ENCODE results near the gene EN2.

Gene EN2

GRCh38 chr7:155488483-155489127 lies 30.7 kb downstream of the EN2 start:
- no peak for DNase-seq

- DNase-seq: no peak
Measured at GRCh38 chr7:155489158-155489840, 31.4 kb downstream of the EN2 start.

- DNase-seq: no peak
Measured at GRCh38 chr7:155489862-155490696, 32.1 kb downstream of the EN2 start.

GRCh38 chr7:155490697-155491628 lies 33.0 kb downstream of the EN2 start:
- no peak for DNase-seq

- DNase-seq: no peak
Measured at GRCh38 chr7:155491812-155492211, 33.9 kb downstream of the EN2 start.

GRCh38 chr7:155493744-155494538 lies 36.0 kb downstream of the EN2 start:
- no peak for DNase-seq

DNA sequence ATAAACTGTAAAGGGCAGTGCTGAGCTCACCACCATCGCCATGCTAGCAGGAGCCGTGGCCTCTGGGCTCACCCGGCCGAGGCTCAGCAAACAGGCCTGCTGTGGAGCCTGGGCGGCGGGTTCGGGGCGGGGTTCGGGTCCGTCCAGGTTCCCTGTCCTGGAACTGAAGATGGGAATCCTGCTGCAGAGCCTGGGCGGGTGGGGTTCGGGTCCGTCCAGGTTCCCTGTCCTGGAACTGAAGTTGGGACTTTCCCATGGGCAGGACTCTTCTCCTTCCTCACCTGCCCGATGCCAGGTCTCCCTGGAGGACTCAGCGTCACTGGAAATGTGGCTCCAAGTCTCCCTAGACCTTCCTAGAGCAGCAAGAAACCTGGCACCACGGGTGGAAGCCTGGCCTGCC lies 36.6 kb downstream of the EN2 start:
- DNase-seq: no peak

GRCh38 chr7:155495440-155496248 lies 37.7 kb downstream of the EN2 start:
- no peak for DNase-seq

GRCh38 chr7:155496267-155497005 lies 38.5 kb downstream of the EN2 start:
- no peak for DNase-seq

GRCh38 chr7:155497149-155497901 lies 39.4 kb downstream of the EN2 start:
- DNase-seq: no peak

GRCh38 chr7:155505422-155505793 lies 47.5 kb downstream of the EN2 start:
- DNase-seq: no peak

DNA sequence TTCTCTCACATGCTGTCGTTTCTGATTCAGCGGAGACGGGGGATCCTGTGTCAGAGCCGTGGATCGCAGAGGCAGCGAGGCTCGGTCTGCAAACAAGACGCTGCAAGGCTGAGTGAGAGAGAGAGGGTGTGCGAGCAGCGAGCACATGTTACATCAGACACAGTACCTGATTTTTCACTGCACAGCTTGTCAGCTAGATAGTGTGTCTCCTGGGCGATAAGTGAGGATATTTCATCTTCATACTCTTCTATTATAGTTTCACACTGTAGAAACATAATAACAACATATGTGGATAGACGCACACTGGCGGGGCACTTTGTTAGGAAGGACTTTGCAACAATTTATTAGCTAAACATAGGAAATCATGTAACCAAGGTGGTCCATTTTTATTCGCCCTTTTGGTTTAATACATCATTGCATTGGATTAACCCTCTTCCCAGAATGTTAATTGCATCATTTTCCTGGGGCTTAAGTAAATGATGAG lies 49.0 kb downstream of the EN2 start:
- DNase-seq: no peak

DNA sequence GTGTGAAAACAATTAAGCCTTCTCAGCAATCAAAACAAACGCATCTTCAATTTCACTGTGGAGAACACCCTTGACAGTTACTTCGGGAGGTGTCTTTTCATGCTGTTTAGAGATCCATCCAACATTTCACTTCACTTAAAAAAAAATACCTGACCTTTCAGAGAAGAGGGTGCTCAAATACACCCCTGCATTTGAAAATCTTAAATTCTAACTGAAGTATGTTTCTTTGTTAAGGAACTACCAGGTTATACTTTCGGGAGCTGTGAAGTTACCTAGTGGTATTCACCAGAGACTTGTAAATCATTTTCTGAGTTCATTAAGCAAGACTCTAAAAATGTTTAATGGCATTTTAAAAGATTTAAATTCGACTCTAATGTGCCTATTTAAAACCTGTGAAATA lies 49.6 kb downstream of the EN2 start:
- no peak for DNase-seq

GRCh38 chr7:155508376-155509358 lies 50.7 kb downstream of the EN2 start:
- DNase-seq: no peak

DNA sequence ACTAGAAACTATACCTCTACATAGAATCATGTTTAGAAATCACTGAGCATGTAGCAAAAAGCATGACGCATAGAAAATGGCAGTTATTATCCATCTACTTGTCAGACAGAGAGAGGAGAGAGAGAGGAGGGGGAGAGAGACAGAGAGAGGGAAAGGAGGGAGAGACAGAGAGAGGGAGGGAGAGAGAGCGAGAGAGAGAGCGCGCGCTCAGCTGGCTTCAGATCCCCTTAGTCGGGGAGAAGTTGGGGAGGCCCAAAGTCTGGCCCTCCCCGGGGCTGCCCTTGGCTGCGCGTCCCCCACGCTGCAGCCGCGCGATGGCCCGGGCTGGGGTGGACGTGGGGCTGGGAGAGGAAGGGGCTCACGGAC lies 51.4 kb downstream of the EN2 start:
- DNase-seq: no peak

DNA sequence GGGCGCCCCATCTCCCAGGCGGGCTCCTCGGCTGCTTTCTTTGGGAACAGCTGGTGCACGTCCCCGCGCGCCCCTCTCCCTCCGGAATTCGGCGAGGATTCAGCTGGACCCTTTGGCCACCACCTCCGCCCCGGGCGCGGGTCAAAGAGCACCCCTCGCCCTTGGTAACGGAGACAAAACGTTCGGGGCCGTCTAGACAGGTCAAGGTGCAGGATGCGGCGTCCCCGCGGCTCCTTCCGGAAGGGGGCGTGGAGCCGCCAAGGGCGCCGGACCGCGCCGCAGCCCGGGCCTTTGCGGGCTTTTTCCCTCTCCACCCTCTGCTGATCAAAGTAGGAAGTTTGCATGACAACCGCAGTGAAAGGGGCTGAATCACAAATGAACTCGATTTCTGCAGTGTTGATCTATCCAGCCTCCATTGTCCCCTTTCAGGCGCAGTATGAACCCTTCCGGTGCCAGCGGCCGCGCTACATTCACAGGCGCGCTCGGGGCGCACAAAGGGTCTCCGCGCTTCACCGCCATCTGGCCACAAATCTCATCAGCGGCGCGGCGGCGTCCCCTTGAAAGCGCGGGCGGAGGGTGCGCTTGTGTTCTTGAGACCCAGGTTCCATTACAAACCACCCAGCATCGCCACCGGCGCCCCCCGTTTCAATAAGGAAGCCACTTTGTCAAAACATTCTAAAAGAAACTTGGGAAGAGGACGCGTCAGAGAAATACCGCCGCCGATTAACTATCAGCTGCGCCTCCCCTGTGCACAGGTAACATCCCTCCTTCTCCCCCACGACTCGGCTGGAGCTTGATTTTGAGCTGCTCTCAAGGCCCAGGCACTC lies 52.0 kb downstream of the EN2 start:
- no peak for DNase-seq

- no peak for DNase-seq
Measured at GRCh38 chr7:155510975-155511701, 53.2 kb downstream of the EN2 start.

Measured in NCI-H446 treated with DMSO at 0.1 percent for 48 hours (cell line).